K562 (cell line): ENCODE measurements around the gene AP2A2.

Experiments
- CHD1 ChIP-seq: fragments of 200-600 bp; sonication (generic); IDR thresholded peaks from one replicate; pipeline ENCODE4 v1.6.1; 2012; ENCODE audit warnings: mild to moderate bottlenecking, moderate library complexity, low read length, inconsistent platforms
- POLR2A ChIP-seq: fragments of 450-650 bp; conservative IDR thresholded peaks from 2 replicates; pipeline ENCODE4 v1.6.1; 2016
- TCF7L2 ChIP-seq: fragments of 150-350 bp; IDR thresholded peaks from 2 replicates; pipeline ENCODE4 v1.6.1; 2016; ENCODE audit warnings: low read depth, mild to moderate bottlenecking, low read length, moderate library complexity
- U2AF1 ChIP-seq: fragments of 200-400 bp; formaldehyde crosslinking; optimal IDR thresholded peaks from 2 replicates; pipeline ENCODE3; 2017; ENCODE audit warnings: mild to moderate bottlenecking, low read depth, low read length, moderate library complexity
- ZNF561 ChIP-seq: fragments of 450-650 bp; formaldehyde crosslinking; conservative IDR thresholded peaks from 2 replicates; pipeline ENCODE4 v1.4.0; 2020; ENCODE audit warnings: mild to moderate bottlenecking, moderate library complexity
- ZNF75A ChIP-seq: fragments of 450-650 bp; formaldehyde crosslinking; IDR thresholded peaks from 2 replicates; pipeline ENCODE4 v1.4.0; 2020; ENCODE audit warnings: mild to moderate bottlenecking
- TF ChIP-seq, protein P1 (sequence below), 2 experiments: fragments of 450-650 bp; IDR thresholded peaks; 2 replicates each; pipeline ENCODE4 v1.6.1; 2016; ENCODE audit warnings: mild to moderate bottlenecking in 2 of 2, borderline replicate concordance in 1 of 2, low read depth in 1 of 2, moderate library complexity in 1 of 2
- TF ChIP-seq, protein P2 (sequence below): fragments of 250-450 bp; sonication (Bioruptor Pico); IDR thresholded peaks from 2 replicates; pipeline ENCODE4 v1.4.0; 2020; ENCODE audit warnings: mild to moderate bottlenecking

DNA sequence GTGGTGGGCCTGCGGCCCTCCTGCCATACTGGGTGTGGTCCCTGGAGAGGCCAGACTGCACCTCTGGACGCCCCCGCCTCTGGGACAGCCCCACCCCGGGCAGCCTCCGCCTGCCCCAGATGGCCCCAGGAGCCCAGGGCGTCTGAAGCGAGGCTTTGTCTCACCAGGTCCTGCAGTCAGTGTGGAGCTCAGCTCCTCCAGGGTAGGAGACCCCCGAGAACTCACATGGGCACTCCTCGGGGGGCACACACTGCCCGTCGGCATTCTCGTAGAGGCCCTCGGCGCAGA is 100.4 kb downstream of the AP2A2 start:
- TF ChIP-seq, protein P1, sequence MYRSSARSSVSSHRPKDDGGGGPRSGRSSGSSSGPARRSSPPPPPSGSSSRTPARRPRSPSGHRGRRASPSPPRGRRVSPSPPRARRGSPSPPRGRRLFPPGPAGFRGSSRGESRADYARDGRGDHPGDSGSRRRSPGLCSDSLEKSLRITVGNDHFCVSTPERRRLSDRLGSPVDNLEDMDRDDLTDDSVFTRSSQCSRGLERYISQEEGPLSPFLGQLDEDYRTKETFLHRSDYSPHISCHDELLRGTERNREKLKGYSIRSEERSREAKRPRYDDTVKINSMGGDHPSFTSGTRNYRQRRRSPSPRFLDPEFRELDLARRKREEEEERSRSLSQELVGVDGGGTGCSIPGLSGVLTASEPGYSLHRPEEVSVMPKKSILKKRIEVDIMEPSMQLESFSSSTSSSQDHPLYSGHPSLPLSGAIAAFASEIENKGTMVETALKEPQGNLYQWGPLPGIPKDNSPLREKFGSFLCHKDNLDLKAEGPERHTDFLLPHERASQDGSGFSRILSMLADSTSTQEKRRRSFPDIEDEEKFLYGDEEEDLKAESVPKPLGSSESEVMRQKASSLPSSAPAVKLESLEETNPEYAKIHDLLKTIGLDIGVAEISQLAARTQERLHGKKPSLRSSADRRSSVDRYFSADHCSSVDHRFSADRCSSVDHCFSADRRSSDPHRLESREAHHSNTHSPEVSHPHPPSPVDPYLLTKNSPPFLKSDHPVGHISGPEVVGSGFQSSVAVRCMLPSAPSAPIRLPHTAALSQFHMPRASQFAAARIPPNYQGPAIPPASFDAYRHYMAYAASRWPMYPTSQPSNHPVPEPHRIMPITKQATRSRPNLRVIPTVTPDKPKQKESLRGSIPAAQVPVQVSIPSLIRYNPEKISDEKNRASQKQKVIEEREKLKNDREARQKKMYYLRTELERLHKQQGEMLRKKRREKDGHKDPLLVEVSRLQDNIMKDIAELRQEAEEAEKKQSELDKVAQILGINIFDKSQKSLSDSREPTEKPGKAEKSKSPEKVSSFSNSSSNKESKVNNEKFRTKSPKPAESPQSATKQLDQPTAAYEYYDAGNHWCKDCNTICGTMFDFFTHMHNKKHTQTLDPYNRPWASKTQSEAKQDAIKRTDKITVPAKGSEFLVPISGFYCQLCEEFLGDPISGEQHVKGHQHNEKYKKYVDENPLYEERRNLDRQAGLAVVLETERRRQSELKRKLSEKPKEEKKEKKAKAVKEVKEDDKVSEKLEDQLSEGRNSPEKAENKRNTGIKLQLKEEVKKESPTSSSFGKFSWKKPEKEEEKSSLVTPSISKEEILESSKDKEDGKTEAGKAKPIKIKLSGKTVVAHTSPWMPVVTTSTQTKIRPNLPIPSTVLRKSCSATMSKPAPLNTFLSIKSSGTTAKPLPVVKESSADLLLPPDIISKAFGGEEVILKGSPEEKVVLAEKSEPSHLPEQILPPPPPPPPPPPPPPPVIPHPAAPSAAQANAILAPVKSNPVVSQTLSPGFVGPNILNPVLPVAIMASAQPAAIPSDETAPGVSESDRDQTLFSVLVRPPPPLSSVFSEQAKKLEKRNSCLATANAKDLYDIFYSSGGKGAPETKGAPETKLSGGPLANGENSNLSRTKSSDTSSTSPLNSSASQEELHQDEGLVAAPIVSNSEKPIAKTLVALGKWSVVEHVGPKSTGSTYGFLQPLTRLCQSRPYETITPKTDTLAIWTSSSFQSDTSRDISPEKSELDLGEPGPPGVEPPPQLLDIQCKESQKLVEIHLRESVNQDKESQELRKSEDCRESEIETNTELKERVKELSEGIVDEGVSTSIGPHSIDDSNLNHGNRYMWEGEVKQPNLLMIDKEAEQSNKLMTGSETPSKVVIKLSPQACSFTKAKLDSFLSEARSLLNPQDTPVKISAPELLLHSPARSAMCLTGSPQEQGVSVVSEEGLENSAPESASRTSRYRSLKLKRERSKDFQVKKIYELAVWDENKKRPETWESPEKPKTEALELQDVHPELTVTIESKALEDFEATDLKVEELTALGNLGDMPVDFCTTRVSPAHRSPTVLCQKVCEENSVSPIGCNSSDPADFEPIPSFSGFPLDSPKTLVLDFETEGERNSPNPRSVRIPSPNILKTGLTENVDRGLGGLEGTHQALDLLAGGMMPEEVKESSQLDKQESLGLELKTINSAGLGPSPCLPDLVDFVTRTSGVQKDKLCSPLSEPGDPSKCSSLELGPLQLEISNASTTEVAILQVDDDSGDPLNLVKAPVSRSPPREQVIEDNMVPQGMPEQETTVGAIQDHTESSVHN (IDR thresholded peaks at IDR 0.05; ENCODE audit: borderline replicate concordance in 1 of 2, low read depth in 1 of 2) = no peak
- TF ChIP-seq ZNF561 = no peak
- no peak for TF ChIP-seq POLR2A
- no peak for TF ChIP-seq ZNF75A
- no peak for TF ChIP-seq CHD1
- TF ChIP-seq, protein P2, sequence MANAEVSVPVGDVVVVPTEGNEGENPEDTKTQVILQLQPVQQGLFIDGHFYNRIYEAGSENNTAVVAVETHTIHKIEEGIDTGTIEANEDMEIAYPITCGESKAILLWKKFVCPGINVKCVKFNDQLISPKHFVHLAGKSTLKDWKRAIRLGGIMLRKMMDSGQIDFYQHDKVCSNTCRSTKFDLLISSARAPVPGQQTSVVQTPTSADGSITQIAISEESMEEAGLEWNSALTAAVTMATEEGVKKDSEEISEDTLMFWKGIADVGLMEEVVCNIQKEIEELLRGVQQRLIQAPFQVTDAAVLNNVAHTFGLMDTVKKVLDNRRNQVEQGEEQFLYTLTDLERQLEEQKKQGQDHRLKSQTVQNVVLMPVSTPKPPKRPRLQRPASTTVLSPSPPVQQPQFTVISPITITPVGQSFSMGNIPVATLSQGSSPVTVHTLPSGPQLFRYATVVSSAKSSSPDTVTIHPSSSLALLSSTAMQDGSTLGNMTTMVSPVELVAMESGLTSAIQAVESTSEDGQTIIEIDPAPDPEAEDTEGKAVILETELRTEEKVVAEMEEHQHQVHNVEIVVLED (CRISPR knock-in tag) = no peak
- no peak for TF ChIP-seq TCF7L2
- no peak for TF ChIP-seq U2AF1
